ENCODE measurements around the gene GALR2. TPM values are rescaled to one million over a fixed set of nuclear protein-coding genes. Genes with fewer than 3 reads are reported as not detected.
"Not testable (repeated sequence)": the region's sequence is repeated elsewhere in the genome, so short reads cannot be mapped to it uniquely, and the experiment has no call there.

Gene GALR2
- total and polyA plus RNA-seq, 8 donors: 0.12 to 0.23 (median 0.21) TPM; not detected in 5

GRCh38 chr17:76056882-76057281 is 17.7 kb upstream of the GALR2 start:
- ATAC-seq: peak; percentile 32
- Histone ChIP-seq H3K4me3 (no peak overlapping the region), H3K4me1 (peaks cover 0 to 7% of the 10 kb centered on the region in 2 donors), H3K9me3 (no peaks in the 10 kb centered on the region), H3K27ac (no peak overlapping the region), H3K27me3 (no peaks in the 10 kb centered on the region), H3K36me3 (peaks cover 0 to 100% of the 10 kb centered on the region in 2 donors)
- intact Hi-C loops (cut with DNase I): no loop called here
- DNase-seq: no peak
- TF ChIP-seq CTCF (IDR thresholded peaks at IDR 0.05): no peak

GRCh38 chr17:76058264-76058663 is 16.3 kb upstream of the GALR2 start:
- intact Hi-C loops (cut with DNase I); H3K4me1 ChIP-seq; DNase-seq; H3K27me3 ChIP-seq; ATAC-seq; H3K4me3 ChIP-seq; H3K9me3 ChIP-seq; H3K27ac ChIP-seq: not testable (repeated sequence)
- peaks cover 0 to 96% of the 10 kb centered on the region in 2 donors for H3K36me3 ChIP-seq

- Histone ChIP-seq H3K4me3 (no peak overlapping the region), H3K4me1 (peaks cover 0 to 3% of the 10 kb centered on the region in 2 donors), H3K27me3 (no peaks in the 10 kb centered on the region), H3K27ac (no peak overlapping the region), H3K9me3 (no peaks in the 10 kb centered on the region), H3K36me3 (peaks cover 0 to 96% of the 10 kb centered on the region in 2 donors)
- TF ChIP-seq CTCF (IDR thresholded peaks at IDR 0.05): no peak
- no peak for ATAC-seq
- intact Hi-C loops (cut with DNase I): no loop called here
- DNase-seq: no peak
Measured at GRCh38 chr17:76063875-76064546, 10.6 kb upstream of the GALR2 start.

GRCh38 chr17:76065775-76066174 is 8.8 kb upstream of the GALR2 start:
- Histone ChIP-seq H3K27me3 (no peaks in the 10 kb centered on the region), H3K27ac (no peak overlapping the region), H3K9me3 (no peaks in the 10 kb centered on the region), H3K36me3 (peaks cover 0 to 84% of the 10 kb centered on the region in 2 donors), H3K4me1 (peaks cover under 1 to 15% of the 10 kb centered on the region in 2 donors), H3K4me3 (no peak overlapping the region)
- TF ChIP-seq CTCF (IDR thresholded peaks at IDR 0.05): no peak
- ATAC-seq (no peak), DNase-seq (no peak)
- intact Hi-C loops (cut with DNase I): no loop called here

- TF ChIP-seq CTCF (IDR thresholded peaks at IDR 0.05): no peak
- intact Hi-C loops (cut with DNase I): no loop called here
- H3K4me1 ChIP-seq: peaks cover 19 to 57% of the 10 kb centered on the region in 2 donors
Measured at GRCh38 chr17:76071531-76072147, 2.9 kb upstream of the GALR2 start.

More at GRCh38 chr17:76071531-76072147, 2.9 kb upstream of the GALR2 start:
- no peaks in the 10 kb centered on the region for H3K9me3 ChIP-seq
- peak overlapping the region; percentile 77 to 79 for H3K4me3 ChIP-seq
- H3K27me3 ChIP-seq: peaks cover 33 to 34% of the 10 kb centered on the region in 2 donors
- H3K36me3 ChIP-seq: peaks cover 0 to 29% of the 10 kb centered on the region in 2 donors
- peak overlapping the region in 1 of 2 donors; percentile 73 for H3K27ac ChIP-seq
- DNase-seq (no peak), ATAC-seq (peak; percentile 1)
